Measurements from ENCODE around the gene PEX6.

The PEX6 gene

DNA sequence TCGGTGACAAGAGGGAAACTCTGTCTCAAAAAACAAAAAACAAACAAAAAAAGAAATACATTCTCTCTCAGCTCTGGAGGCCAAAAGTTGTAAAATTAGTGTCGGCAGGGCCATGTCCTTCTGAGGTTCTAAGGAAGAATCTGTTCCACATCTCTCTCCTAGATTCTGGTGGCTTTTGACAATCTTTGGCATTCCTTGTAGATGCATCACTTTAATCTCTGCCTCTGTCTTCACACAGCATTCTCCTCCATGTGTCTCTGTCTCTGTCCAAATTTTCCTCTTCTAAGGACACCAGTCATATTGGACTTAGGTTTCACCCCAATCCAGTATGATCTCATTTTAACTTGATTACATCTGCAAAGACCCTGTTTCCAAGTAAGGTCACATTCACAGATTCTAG lies 14.5 kb upstream of the PEX6 start:
- TF ChIP-seq, protein P1, sequence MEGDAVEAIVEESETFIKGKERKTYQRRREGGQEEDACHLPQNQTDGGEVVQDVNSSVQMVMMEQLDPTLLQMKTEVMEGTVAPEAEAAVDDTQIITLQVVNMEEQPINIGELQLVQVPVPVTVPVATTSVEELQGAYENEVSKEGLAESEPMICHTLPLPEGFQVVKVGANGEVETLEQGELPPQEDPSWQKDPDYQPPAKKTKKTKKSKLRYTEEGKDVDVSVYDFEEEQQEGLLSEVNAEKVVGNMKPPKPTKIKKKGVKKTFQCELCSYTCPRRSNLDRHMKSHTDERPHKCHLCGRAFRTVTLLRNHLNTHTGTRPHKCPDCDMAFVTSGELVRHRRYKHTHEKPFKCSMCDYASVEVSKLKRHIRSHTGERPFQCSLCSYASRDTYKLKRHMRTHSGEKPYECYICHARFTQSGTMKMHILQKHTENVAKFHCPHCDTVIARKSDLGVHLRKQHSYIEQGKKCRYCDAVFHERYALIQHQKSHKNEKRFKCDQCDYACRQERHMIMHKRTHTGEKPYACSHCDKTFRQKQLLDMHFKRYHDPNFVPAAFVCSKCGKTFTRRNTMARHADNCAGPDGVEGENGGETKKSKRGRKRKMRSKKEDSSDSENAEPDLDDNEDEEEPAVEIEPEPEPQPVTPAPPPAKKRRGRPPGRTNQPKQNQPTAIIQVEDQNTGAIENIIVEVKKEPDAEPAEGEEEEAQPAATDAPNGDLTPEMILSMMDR (IDR thresholded peaks at IDR 0.05): no peak
- Histone ChIP-seq H3K4me1 (ENCODE audit: control insufficient read depth in 1 of 2, insufficient read depth in 1 of 2, low read depth in 1 of 2, low read length in 1 of 2) (no peaks in the 10 kb centered on the region), H3K27me3 (no peaks in the 10 kb centered on the region), H3K4me3 (ENCODE audit: low read depth in 1 of 2, low read length in 1 of 2) (no peak overlapping the region), H3K27ac (no peak overlapping the region), H3K9me3 (no peaks in the 10 kb centered on the region), H3K36me3 (peaks cover 28% of the 10 kb centered on the region)

DNA sequence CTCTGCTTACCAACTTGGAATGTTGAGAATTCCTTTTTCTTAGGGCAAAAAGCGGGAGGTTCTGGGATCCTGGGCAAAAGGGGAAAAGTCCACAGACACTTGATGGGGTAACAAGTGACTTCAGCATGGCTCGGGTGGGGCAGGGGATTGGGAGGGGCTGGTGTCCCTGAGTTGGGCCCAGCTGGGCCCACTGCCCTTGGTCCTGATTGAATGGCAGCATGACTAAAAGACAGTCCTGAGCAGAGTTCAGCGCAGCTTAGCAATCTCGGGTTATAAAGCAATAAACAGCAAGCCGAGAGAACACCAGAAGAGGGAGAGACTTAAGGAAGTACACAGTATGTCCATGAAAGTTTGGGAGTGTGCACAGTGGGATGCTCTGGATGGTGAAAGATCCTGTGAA lies 10.9 kb upstream of the PEX6 start:
- Histone ChIP-seq H3K27me3 (no peaks in the 10 kb centered on the region), H3K36me3 (peaks cover 28% of the 10 kb centered on the region), H3K4me3 (ENCODE audit: low read depth in 1 of 2, low read length in 1 of 2) (no peak overlapping the region), H3K4me1 (ENCODE audit: control insufficient read depth in 1 of 2, insufficient read depth in 1 of 2, low read depth in 1 of 2, low read length in 1 of 2) (peaks cover 13 to 14% of the 10 kb centered on the region in 2 experiments), H3K27ac (no peak overlapping the region), H3K9me3 (no peaks in the 10 kb centered on the region)
- TF ChIP-seq, protein P1 (IDR thresholded peaks at IDR 0.05): no peak

DNA sequence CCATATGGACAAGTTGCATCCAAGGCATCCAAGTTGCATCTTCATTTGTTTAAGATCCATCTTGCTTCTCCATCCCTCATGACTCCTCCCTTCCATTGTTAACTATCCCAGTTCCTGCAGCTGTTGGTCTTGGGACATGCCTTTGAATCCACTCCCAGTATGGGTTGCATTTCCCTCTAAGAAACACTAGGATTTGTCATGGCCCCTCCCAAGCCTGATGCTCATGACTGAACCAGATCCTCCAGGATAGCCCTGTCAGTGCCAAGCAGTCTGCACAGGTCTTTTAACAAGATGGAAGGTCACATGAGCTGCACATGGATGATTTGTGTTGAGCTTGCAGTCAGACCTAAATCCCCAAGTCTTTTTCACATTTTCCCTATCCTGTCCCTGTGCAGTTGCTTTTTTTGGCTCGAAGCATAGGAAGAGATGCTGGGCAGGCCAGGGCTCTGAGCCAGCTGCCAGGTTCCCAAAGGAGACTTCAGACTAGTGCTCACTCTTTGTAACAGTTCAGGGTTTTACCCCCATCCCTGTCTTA lies 9.6 kb upstream of the PEX6 start:
- no peaks in the 10 kb centered on the region for H3K27me3 ChIP-seq

DNA sequence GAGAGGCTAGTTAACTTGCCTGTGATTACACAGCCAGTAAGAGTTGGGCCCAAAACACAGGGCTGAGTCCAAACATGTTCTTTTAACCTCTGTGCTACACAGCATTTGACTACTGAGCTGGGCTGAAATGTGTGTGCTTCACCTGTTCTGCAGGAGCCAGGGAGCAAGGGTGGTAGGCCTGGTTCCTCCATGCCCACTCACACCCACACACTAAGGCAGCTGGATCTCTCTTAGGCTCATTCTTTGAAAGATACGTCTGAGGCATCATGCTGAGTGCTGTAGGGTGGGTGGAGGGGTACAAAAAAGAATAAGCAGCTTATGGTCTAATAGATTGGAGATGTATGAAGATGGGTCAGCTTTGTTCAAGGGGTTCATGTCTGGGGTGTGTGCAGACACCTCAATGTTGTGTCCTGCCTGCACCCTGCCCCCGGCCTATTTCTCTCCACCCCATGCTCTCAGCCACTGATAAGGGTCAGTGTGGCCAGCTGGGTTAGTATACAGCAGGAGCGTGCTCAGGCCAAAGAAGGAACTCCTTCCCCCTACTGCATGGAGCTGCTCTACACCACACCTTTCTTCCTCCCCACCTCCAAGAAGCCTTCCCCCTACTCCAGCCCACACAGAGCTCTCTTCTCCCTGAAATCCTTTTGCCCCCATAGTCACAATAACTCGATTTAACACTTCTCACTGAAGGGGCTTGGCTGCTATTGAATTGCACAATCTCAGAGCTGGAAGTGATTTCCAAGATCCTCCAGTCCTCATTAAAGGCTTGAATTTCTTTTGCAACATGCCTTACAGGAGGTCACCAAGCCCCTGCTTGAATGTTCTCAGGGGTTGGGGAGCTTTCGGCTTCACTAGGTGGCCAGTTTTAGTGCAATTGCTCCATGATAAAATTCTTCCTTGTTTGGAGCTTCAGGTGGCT lies 8.8 kb upstream of the PEX6 start:
- Histone ChIP-seq H3K9me3 (no peaks in the 10 kb centered on the region), H3K4me1 (ENCODE audit: control insufficient read depth in 1 of 2, insufficient read depth in 1 of 2, low read depth in 1 of 2, low read length in 1 of 2) (peaks cover 21 to 25% of the 10 kb centered on the region in 2 experiments), H3K4me3 (ENCODE audit: low read depth in 1 of 2, low read length in 1 of 2) (no peak overlapping the region), H3K36me3 (peaks cover 28% of the 10 kb centered on the region), H3K27ac (no peak overlapping the region), H3K27me3 (no peaks in the 10 kb centered on the region)
- TF ChIP-seq, protein P1 (IDR thresholded peaks at IDR 0.05): no peak

More for the DNA sequence above, 9.6 kb upstream of the PEX6 start:
- peaks cover 20 to 22% of the 10 kb centered on the region in 2 experiments for H3K4me1 ChIP-seq (ENCODE audit: control insufficient read depth in 1 of 2, insufficient read depth in 1 of 2, low read depth in 1 of 2, low read length in 1 of 2)
- peaks cover 28% of the 10 kb centered on the region for H3K36me3 ChIP-seq
- H3K9me3 ChIP-seq: no peaks in the 10 kb centered on the region
- H3K4me3 ChIP-seq (ENCODE audit: low read depth in 1 of 2, low read length in 1 of 2): no peak overlapping the region
- TF ChIP-seq, protein P1 (IDR thresholded peaks at IDR 0.05): no peak
- H3K27ac ChIP-seq: no peak overlapping the region

DNA sequence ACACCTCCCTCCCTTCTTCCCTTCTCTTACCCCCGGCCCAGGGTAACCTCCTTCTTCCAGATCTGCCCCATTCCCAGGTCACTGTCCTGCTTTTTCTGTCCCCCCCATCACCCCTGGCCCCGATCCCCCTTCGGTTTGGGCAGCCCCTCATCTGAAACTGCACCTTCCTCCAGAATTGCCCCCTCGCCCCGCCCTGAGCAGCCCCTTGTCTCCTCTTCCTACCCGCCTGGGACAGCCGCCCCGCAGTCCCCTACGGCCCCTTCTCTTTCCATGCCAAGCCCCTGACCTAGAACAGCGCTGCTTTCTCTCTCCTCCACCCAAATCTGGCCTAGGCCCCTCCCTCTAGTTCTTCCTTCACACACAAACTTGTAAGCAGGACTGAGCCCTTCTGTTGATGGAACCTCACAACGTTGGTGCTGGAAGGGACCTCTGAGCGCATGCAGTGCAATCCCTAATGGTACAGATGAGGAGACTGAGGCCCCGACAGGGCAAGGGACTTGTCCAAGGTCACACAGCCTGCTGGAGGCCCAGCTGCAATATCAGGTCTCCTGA lies 6.0 kb upstream of the PEX6 start:
- Histone ChIP-seq H3K27ac (peak overlapping the region; percentile 79), H3K36me3 (peaks cover 11% of the 10 kb centered on the region), H3K4me3 (ENCODE audit: low read depth in 1 of 2, low read length in 1 of 2) (peak overlapping the region; percentile 85 to 97), H3K27me3 (no peaks in the 10 kb centered on the region), H3K9me3 (no peaks in the 10 kb centered on the region), H3K4me1 (ENCODE audit: control insufficient read depth in 1 of 2, insufficient read depth in 1 of 2, low read depth in 1 of 2, low read length in 1 of 2) (peaks cover 21 to 25% of the 10 kb centered on the region in 2 experiments)
- TF ChIP-seq, protein P1 (IDR thresholded peaks at IDR 0.05): no peak
